ENCODE data around the gene KIRREL3. TPM values are rescaled to one million over a fixed set of nuclear protein-coding genes. Genes with fewer than 3 reads are reported as not detected.

Gene KIRREL3
- polyA plus RNA-seq, 2 of the 4 experiments (the other 2 are of a cell fraction), result 3.0 to 11.0 TPM

GRCh38 chr11:126538071-126538470 is 462.5 kb downstream of the KIRREL3 start:
- DNase-seq (ENCODE audit: low read depth in 1 of 2, low spot score in 1 of 2) (no peak), FAIRE-seq (no peak), ATAC-seq (no peak)
- Histone ChIP-seq H3K4me3 (no peak overlapping the region), H3K27ac (no peak overlapping the region), H3K4me1 (no peaks in the 10 kb centered on the region), H3K4me2 (no peak overlapping the region), H3K9me3 (no peaks in the 10 kb centered on the region)
- no peak for TF ChIP-seq MYC (IDR thresholded peaks at IDR 0.05; ENCODE audit: borderline replicate concordance, low read length)
- no peak for TF ChIP-seq SMC3 (IDR thresholded peaks at IDR 0.05)
- no peak for TF ChIP-seq REST (IDR thresholded peaks at IDR 0.05)
- no peak for TF ChIP-seq HOXB13 (CRISPR knock-in tag; IDR thresholded peaks at IDR 0.05; ENCODE audit: low read depth)
- no peak for TF ChIP-seq RFX5 (IDR thresholded peaks at IDR 0.05)
- no peak for TF ChIP-seq MAZ (IDR thresholded peaks at IDR 0.05; ENCODE audit: borderline replicate concordance, low read depth, low read length)
- no peak for TF ChIP-seq GATA3 (IDR thresholded peaks at IDR 0.05; ENCODE audit: borderline replicate concordance)
- no peak for TF ChIP-seq ESRRA (IDR thresholded peaks at IDR 0.05; ENCODE audit: borderline replicate concordance, low read length)
- no peak for TF ChIP-seq POLR2AphosphoS2 (conservative IDR thresholded peaks at IDR 0.05; ENCODE audit: low read length)
- TF ChIP-seq HOXA7 (CRISPR knock-in tag; IDR thresholded peaks at IDR 0.05), result no peak
- TF ChIP-seq ZNF302 (CRISPR knock-in tag; IDR thresholded peaks at IDR 0.05), result no peak
- no peak for TF ChIP-seq HDAC2 (IDR thresholded peaks at IDR 0.05)
- TF ChIP-seq HES2 (IDR thresholded peaks at IDR 0.05), result no peak
- TF ChIP-seq FOSL2 (IDR thresholded peaks at IDR 0.05), result no peak
- TF ChIP-seq FOSL2 (CRISPR knock-in tag; IDR thresholded peaks at IDR 0.05), result no peak
- no peak for TF ChIP-seq EHF (CRISPR knock-in tag; IDR thresholded peaks at IDR 0.05)
- no peak for TF ChIP-seq USF2 (IDR thresholded peaks at IDR 0.05)
- no peak for TF ChIP-seq MAX (IDR thresholded peaks at IDR 0.05)
- no peak for TF ChIP-seq CHD2 (IDR thresholded peaks at IDR 0.05; ENCODE audit: low read length, partially characterized antibody)
- 66% methylated on average over 4 of the region's 4 CpGs for WGBS (ENCODE audit: missing lambda C conversion rate)
- POLR2A ChIA-PET, result no interaction called here
- CTCF ChIA-PET, result no interaction called here

- no peaks in the 10 kb centered on the region for H3K9me3 ChIP-seq
- no peaks in the 10 kb centered on the region for H3K4me1 ChIP-seq
- CTCF ChIA-PET, result no interaction called here
- DNase-seq (ENCODE audit: low read depth in 1 of 2, low spot score in 1 of 2) (no peak), ATAC-seq (no peak), FAIRE-seq (no peak)
- no peak overlapping the region for H3K4me2 ChIP-seq
- no peak overlapping the region for H3K27ac ChIP-seq
- TF ChIP-seq CEBPB (IDR thresholded peaks at IDR 0.05) (no peak), HOXB5 (CRISPR knock-in tag; IDR thresholded peaks at IDR 0.05) (no peak)
- WGBS (ENCODE audit: missing lambda C conversion rate), result 81% methylated on average over 4 of the region's 4 CpGs
- POLR2A ChIA-PET, result no interaction called here
- no peak overlapping the region for H3K4me3 ChIP-seq
These were observed 463.1 kb downstream of the KIRREL3 start for GRCh38 chr11:126537492-126537891.

All from A549 (cell line).